Body of pancreas (tissue), 4 donors: ENCODE data around the gene U2AF2.

ENCODE experiments used
- POLR2A ChIP-seq, 3 donors: fragments of 450-650 bp; IDR thresholded peaks; one replicate each; pipeline ENCODE4 v1.6.1; 2016; ENCODE audit warnings: antibody characterized with exemption in 3 of 3, mild to moderate bottlenecking in 2 of 3
- TF ChIP-seq, protein P1 (sequence below), 7 experiments: fragments of 450-650 bp in 4 of 7; fragments of 200-600 bp in 3 of 7; sonication (generic) in 3 of 7; IDR thresholded peaks; one replicate each; pipeline ENCODE4 v1.5.1; 2016 to 2019; ENCODE audit warnings: antibody characterized with exemption in 7 of 7

DNA sequence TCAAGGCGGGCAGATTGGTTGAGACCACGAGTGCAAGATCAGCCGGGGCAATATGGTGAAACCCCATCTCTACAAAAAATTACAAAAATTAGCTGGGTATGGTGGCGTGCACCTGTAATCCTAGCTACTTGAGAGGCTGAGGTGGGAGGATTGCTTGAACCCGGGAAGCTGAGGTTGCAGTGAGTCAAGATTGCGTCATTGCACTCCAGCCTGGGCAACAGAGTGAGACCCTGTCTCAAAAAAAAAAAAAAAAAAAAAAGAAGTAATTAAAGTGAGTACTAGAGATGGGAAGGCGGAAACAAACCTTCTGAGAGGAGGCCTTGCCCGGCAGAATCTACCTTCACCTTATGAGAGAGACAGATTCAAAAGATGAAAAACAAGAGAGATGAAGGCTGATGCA, 68.7 kb downstream of the U2AF2 start:
- TF ChIP-seq, protein P1, sequence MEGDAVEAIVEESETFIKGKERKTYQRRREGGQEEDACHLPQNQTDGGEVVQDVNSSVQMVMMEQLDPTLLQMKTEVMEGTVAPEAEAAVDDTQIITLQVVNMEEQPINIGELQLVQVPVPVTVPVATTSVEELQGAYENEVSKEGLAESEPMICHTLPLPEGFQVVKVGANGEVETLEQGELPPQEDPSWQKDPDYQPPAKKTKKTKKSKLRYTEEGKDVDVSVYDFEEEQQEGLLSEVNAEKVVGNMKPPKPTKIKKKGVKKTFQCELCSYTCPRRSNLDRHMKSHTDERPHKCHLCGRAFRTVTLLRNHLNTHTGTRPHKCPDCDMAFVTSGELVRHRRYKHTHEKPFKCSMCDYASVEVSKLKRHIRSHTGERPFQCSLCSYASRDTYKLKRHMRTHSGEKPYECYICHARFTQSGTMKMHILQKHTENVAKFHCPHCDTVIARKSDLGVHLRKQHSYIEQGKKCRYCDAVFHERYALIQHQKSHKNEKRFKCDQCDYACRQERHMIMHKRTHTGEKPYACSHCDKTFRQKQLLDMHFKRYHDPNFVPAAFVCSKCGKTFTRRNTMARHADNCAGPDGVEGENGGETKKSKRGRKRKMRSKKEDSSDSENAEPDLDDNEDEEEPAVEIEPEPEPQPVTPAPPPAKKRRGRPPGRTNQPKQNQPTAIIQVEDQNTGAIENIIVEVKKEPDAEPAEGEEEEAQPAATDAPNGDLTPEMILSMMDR (IDR thresholded peaks at IDR 0.05) = no peak
- no peak for TF ChIP-seq POLR2A (IDR thresholded peaks at IDR 0.05)
